HEK293 (cell line): ENCODE results near the gene IGSF9.

Experiments used
- CTCF ChIP-seq: fragments of 450-650 bp; formaldehyde crosslinking; IDR thresholded peaks from 2 replicates; pipeline ENCODE4 v1.5.1; 2016; ENCODE audit warnings: missing biosample characterization, missing genetic modification characterization
- RBAK ChIP-seq: fragments of 450-650 bp; formaldehyde crosslinking; IDR thresholded peaks from 2 replicates; pipeline ENCODE4 v1.5.1; 2016; ENCODE audit warnings: missing biosample characterization, missing genetic modification characterization
- REST ChIP-seq: fragments of 450-650 bp; formaldehyde crosslinking; IDR thresholded peaks from 2 replicates; pipeline ENCODE4 v1.5.1; 2016; ENCODE audit warnings: missing biosample characterization, missing genetic modification characterization
- TSHZ1 ChIP-seq: fragments of 450-650 bp; formaldehyde crosslinking; IDR thresholded peaks from 2 replicates; pipeline ENCODE4 v1.5.1; 2016; ENCODE audit warnings: missing biosample characterization, missing genetic modification characterization, borderline replicate concordance
- YY1 ChIP-seq: fragments of 450-650 bp; formaldehyde crosslinking; IDR thresholded peaks from 2 replicates; pipeline ENCODE4 v1.5.1; 2018; ENCODE audit warnings: missing biosample characterization, missing genetic modification characterization
- ZFP69B ChIP-seq: fragments of 450-650 bp; formaldehyde crosslinking; IDR thresholded peaks from 2 replicates; pipeline ENCODE4 v1.5.1; 2016; ENCODE audit warnings: missing biosample characterization, missing genetic modification characterization
- ZNF19 ChIP-seq: fragments of 450-650 bp; formaldehyde crosslinking; IDR thresholded peaks from 2 replicates; pipeline ENCODE4; 2016; ENCODE audit warnings: missing biosample characterization, missing genetic modification characterization, low read depth
- ZNF23 ChIP-seq: fragments of 450-650 bp; formaldehyde crosslinking; IDR thresholded peaks from 2 replicates; pipeline ENCODE4 v1.5.1; 2016; ENCODE audit warnings: missing biosample characterization, missing genetic modification characterization, borderline replicate concordance
- ZNF239 ChIP-seq: fragments of 450-650 bp; formaldehyde crosslinking; IDR thresholded peaks from 2 replicates; pipeline ENCODE4 v1.5.1; 2016; ENCODE audit warnings: missing biosample characterization, missing genetic modification characterization
- ZNF292 ChIP-seq: fragments of 450-650 bp; formaldehyde crosslinking; IDR thresholded peaks from 2 replicates; pipeline ENCODE4 v1.5.1; 2016; ENCODE audit warnings: low read depth, missing biosample characterization, missing genetic modification characterization, borderline replicate concordance
- ZNF629 ChIP-seq: fragments of 450-650 bp; formaldehyde crosslinking; IDR thresholded peaks from 2 replicates; pipeline ENCODE4 v1.5.1; 2017; ENCODE audit warnings: missing biosample characterization, missing genetic modification characterization
- ZNF707 ChIP-seq: fragments of 450-650 bp; formaldehyde crosslinking; IDR thresholded peaks from 2 replicates; pipeline ENCODE4 v1.5.1; 2016; ENCODE audit warnings: missing biosample characterization, missing genetic modification characterization
- ZNF777 ChIP-seq: fragments of 450-650 bp; formaldehyde crosslinking; IDR thresholded peaks from 2 replicates; pipeline ENCODE4 v1.5.1; 2017; ENCODE audit warnings: missing biosample characterization, missing genetic modification characterization, borderline replicate concordance

GRCh38 chr1:159980076-159980475 is 34.7 kb upstream of the IGSF9 start:
- TF ChIP-seq ZFP69B (tag by site-specific recombination) (no peak), YY1 (tag by site-specific recombination) (no peak), CTCF (tag by site-specific recombination) (no peak), ZNF629 (tag by site-specific recombination) (no peak), ZNF239 (no peak), ZNF23 (tag by site-specific recombination) (no peak), ZNF777 (tag by site-specific recombination) (no peak), ZNF19 (tag by site-specific recombination) (no peak), RBAK (tag by site-specific recombination) (no peak), ZNF292 (tag by site-specific recombination) (no peak), TSHZ1 (tag by site-specific recombination) (no peak), ZNF707 (tag by site-specific recombination) (no peak), REST (tag by site-specific recombination) (no peak)
